ENCODE measurements around the gene KCNQ1. TPM values are rescaled to one million over a fixed set of nuclear protein-coding genes. Genes with fewer than 3 reads are reported as not detected.

Gene KCNQ1
- total RNA-seq, 1 experiment from 2014 or later, result 9.2 TPM

DNA sequence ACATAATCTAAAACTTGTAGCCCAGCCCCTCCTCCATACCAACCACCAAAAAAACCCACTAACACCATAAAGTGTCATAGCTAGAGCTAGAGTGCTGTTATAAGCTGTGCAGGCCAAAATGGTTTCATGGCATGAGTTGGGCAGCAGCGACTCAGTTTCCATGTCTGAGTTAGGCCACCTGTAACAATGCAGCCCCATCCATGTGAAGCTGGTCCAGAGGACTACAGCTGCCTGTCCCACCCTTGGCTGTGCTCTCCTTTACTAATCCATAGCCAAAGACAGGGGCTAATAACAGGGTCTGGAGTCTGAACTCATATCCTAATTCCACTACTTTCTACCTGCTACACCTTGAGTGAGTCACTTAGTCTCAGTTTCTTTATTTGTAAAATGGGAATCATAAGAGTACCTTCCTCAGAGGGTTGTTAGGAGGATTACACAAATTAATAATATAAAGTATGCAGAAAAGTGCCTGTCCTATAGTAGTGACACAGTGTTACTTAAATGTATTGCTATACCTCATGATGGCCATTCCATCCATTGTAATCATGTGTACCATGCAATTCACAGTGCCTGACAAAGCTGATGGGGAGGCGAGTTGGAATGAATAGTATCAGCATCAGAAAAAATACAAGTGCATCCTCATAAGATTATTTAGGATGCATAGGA is 234.3 kb downstream of the KCNQ1 start:
- Mint-ChIP-seq H3K9me3 (ENCODE audit: low read depth, unreplicated experiment) (no peaks in the 10 kb centered on the region), H3K4me3 (ENCODE audit: low read depth, unreplicated experiment) (no peak overlapping the region), H3K4me1 (ENCODE audit: low read depth, unreplicated experiment) (peaks cover 7% of the 10 kb centered on the region), H3K27me3 (ENCODE audit: unreplicated experiment) (no peaks in the 10 kb centered on the region), H3K27ac (ENCODE audit: unreplicated experiment) (no peak overlapping the region), H3K36me3 (ENCODE audit: insufficient read depth, unreplicated experiment) (no peaks in the 10 kb centered on the region)
- TF ChIP-seq, protein P1, sequence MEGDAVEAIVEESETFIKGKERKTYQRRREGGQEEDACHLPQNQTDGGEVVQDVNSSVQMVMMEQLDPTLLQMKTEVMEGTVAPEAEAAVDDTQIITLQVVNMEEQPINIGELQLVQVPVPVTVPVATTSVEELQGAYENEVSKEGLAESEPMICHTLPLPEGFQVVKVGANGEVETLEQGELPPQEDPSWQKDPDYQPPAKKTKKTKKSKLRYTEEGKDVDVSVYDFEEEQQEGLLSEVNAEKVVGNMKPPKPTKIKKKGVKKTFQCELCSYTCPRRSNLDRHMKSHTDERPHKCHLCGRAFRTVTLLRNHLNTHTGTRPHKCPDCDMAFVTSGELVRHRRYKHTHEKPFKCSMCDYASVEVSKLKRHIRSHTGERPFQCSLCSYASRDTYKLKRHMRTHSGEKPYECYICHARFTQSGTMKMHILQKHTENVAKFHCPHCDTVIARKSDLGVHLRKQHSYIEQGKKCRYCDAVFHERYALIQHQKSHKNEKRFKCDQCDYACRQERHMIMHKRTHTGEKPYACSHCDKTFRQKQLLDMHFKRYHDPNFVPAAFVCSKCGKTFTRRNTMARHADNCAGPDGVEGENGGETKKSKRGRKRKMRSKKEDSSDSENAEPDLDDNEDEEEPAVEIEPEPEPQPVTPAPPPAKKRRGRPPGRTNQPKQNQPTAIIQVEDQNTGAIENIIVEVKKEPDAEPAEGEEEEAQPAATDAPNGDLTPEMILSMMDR (IDR thresholded peaks at IDR 0.05; ENCODE audit: unreplicated experiment), result no peak
- no peak for DNase-seq
- CTCF ChIA-PET, result no interaction called here
- intact Hi-C loops (cut with micrococcal nuclease; ENCODE audit: unreplicated experiment), result no loop called here
- BruUV-seq (replicated peaks), result no TSS peak

DNA sequence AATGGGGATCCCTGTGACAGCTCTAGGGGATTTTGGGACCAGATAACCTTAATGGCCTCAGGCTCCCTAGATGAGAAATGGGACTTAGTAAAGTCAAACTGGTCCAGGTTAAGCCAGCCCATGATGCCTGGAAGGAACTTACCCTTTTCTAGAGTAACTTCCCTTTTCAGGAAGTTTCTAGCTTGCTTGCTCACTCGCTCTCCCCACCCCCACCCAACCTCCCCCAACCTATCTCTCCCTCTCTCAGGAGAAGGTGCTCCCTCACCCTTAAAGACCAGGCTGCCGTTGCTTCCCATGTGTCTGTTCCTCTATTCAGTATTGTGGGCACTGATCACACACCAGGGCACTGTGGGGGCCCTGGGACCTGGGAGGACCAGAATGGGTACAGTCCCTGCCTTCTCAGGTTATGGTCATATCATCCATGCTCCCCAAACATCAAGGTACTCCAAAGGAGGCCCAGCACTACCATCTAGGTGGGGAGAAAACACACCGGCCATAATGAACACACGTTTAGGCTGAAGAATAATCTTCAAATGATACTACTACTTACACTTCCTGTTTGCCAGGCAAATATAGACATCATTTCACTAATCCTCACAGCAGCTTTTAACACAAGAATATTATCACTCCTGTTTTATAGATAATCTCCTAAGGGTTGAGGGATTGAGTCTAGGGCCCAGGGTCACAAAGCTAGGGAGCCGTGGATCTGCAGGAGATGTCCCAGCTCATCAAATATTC is 236.8 kb downstream of the KCNQ1 start:
- Mint-ChIP-seq H3K27ac (ENCODE audit: unreplicated experiment) (no peak overlapping the region), H3K4me1 (ENCODE audit: low read depth, unreplicated experiment) (peaks cover 9% of the 10 kb centered on the region), H3K4me3 (ENCODE audit: low read depth, unreplicated experiment) (no peak overlapping the region), H3K27me3 (ENCODE audit: unreplicated experiment) (no peaks in the 10 kb centered on the region), H3K9me3 (ENCODE audit: low read depth, unreplicated experiment) (no peaks in the 10 kb centered on the region), H3K36me3 (ENCODE audit: insufficient read depth, unreplicated experiment) (no peaks in the 10 kb centered on the region)
- TF ChIP-seq, protein P1 (IDR thresholded peaks at IDR 0.05; ENCODE audit: unreplicated experiment), result no peak
- CTCF ChIA-PET, result no interaction called here
- BruUV-seq (replicated peaks), result no TSS peak
- no peak for DNase-seq
- intact Hi-C loops (cut with micrococcal nuclease; ENCODE audit: unreplicated experiment), result no loop called here

- no peak overlapping the region for H3K27ac Mint-ChIP-seq (ENCODE audit: unreplicated experiment)
- H3K4me1 Mint-ChIP-seq (ENCODE audit: low read depth, unreplicated experiment), result peaks cover 9% of the 10 kb centered on the region
- no peak for DNase-seq
- H3K4me3 Mint-ChIP-seq (ENCODE audit: low read depth, unreplicated experiment), result no peak overlapping the region
- intact Hi-C loops (cut with micrococcal nuclease; ENCODE audit: unreplicated experiment), result no loop called here
- H3K36me3 Mint-ChIP-seq (ENCODE audit: insufficient read depth, unreplicated experiment), result no peaks in the 10 kb centered on the region
- no peaks in the 10 kb centered on the region for H3K27me3 Mint-ChIP-seq (ENCODE audit: unreplicated experiment)
- TF ChIP-seq, protein P1 (IDR thresholded peaks at IDR 0.05; ENCODE audit: unreplicated experiment), result no peak
- CTCF ChIA-PET, result no interaction called here
- H3K9me3 Mint-ChIP-seq (ENCODE audit: low read depth, unreplicated experiment), result no peaks in the 10 kb centered on the region
- no TSS peak for BruUV-seq (replicated peaks)
Measured at GRCh38 chr11:2683806-2684205, 239.0 kb downstream of the KCNQ1 start.

GRCh38 chr11:2684581-2684980 is 239.8 kb downstream of the KCNQ1 start:
- TF ChIP-seq, protein P1 (IDR thresholded peaks at IDR 0.05; ENCODE audit: unreplicated experiment), result no peak
- no TSS peak for BruUV-seq (replicated peaks)
- H3K9me3 Mint-ChIP-seq (ENCODE audit: low read depth, unreplicated experiment), result no peaks in the 10 kb centered on the region
- no peak for DNase-seq
- no peak overlapping the region for H3K27ac Mint-ChIP-seq (ENCODE audit: unreplicated experiment)
- peaks cover 9% of the 10 kb centered on the region for H3K4me1 Mint-ChIP-seq (ENCODE audit: low read depth, unreplicated experiment)
- no peak overlapping the region for H3K4me3 Mint-ChIP-seq (ENCODE audit: low read depth, unreplicated experiment)
- H3K36me3 Mint-ChIP-seq (ENCODE audit: insufficient read depth, unreplicated experiment), result no peaks in the 10 kb centered on the region
- intact Hi-C loops (cut with micrococcal nuclease; ENCODE audit: unreplicated experiment), result no loop called here
- H3K27me3 Mint-ChIP-seq (ENCODE audit: unreplicated experiment), result no peaks in the 10 kb centered on the region
- CTCF ChIA-PET, result no interaction called here

All from Calu3 (cell line).